Activated CD4-positive, alpha-beta T cell treated with anti-CD3 and anti-CD28 coated beads for 36 hours (primary cell): Measurements from ENCODE around the gene CLDND2. TPM values are rescaled to one million over a fixed set of nuclear protein-coding genes. Genes with fewer than 3 reads are reported as not detected.

ENCODE experiments used
- ATAC-seq: fragments of 200-7000 bp; cut with Tn5 transposase; one replicate; pipeline ENCODE4 v1.10.0; 2021; ENCODE audit warnings: mild to moderate bottlenecking, moderate library complexity
- CTCF ChIA-PET: fragments of 350-600 bp; sonication (Branson Sonifier 250); formaldehyde crosslinking; loops from one replicate; lab custom pipeline; 2021; ENCODE audit warnings: antibody characterized with exemption; lab: Charles Lee
- POLR2A ChIA-PET: fragments of 350-600 bp; sonication (Branson Sonifier 250); formaldehyde crosslinking; loops from one replicate; lab custom pipeline; 2021; ENCODE audit warnings: antibody characterized with exemption, inconsistent platforms; lab: Charles Lee
- DNase-seq: peaks from one replicate; pipeline ENCODE4 v3.0.0-alpha.2; 2020
- H3K27ac Mint-ChIP-seq: one replicate; pipeline ENCODE4 v1.8.0; 2021; ENCODE audit warnings: mixed read lengths
- H3K27me3 Mint-ChIP-seq: one replicate; pipeline ENCODE4 v1.8.0; 2021; ENCODE audit warnings: mixed read lengths
- H3K36me3 Mint-ChIP-seq: one replicate; pipeline ENCODE4 v1.8.0; 2021; ENCODE audit warnings: low read depth, mixed read lengths
- H3K4me1 Mint-ChIP-seq: one replicate; pipeline ENCODE4 v1.8.0; 2021; ENCODE audit warnings: mixed read lengths
- H3K4me3 Mint-ChIP-seq: one replicate; pipeline ENCODE4 v1.8.0; 2021; ENCODE audit warnings: mild to moderate bottlenecking, moderate library complexity, mixed read lengths
- H3K9me3 Mint-ChIP-seq: one replicate; pipeline ENCODE4 v1.8.0; 2021; ENCODE audit warnings: low read depth, mixed read lengths
- intact Hi-C, 2 experiments: fragments of 100-400 bp; cut with DNase I in 1 of 2; cut with micrococcal nuclease in 1 of 2; formaldehyde crosslinking; loops; one replicate each; pipeline versions ENCODE4 v1.14.2 to v1.15.1; 2022 to 2024; cut with DNase I, micrococcal nuclease
- total RNA-seq, 2 experiments: library from RNA; stranded (reverse); gene quantifications; one replicate each; pipeline ENCODE4 v1.2.3, GENCODE V29; 2021

The CLDND2 gene
- total RNA-seq, 2 experiments from 2014 or later = 3.2 to 4.9 TPM

- Mint-ChIP-seq H3K4me1 (peaks cover 11% of the 10 kb centered on the region), H3K36me3 (peaks cover 7% of the 10 kb centered on the region), H3K4me3 (peak overlapping the region; percentile 14), H3K27ac (no peak overlapping the region), H3K27me3 (no peaks in the 10 kb centered on the region), H3K9me3 (no peaks in the 10 kb centered on the region)
- no peak for DNase-seq
- ATAC-seq = no peak
- intact Hi-C loops = no loop called here
- ChIA-PET CTCF (interaction anchor here (0.7 to 2.7 kb wide), 7 partner anchors 18 to 311 kb away, joined by 3 to 26 read pairs (median 3); partner anchors contain the start of gene ETFB), POLR2A (interaction anchor here (1.8 to 2.7 kb wide), 2 partner anchors 24 to 54 kb away, joined by 7 to 11 read pairs; no protein-coding TSS in a partner anchor)
Observed at GRCh38 chr19:51341066-51341465, 27.7 kb downstream of the CLDND2 start.

DNA sequence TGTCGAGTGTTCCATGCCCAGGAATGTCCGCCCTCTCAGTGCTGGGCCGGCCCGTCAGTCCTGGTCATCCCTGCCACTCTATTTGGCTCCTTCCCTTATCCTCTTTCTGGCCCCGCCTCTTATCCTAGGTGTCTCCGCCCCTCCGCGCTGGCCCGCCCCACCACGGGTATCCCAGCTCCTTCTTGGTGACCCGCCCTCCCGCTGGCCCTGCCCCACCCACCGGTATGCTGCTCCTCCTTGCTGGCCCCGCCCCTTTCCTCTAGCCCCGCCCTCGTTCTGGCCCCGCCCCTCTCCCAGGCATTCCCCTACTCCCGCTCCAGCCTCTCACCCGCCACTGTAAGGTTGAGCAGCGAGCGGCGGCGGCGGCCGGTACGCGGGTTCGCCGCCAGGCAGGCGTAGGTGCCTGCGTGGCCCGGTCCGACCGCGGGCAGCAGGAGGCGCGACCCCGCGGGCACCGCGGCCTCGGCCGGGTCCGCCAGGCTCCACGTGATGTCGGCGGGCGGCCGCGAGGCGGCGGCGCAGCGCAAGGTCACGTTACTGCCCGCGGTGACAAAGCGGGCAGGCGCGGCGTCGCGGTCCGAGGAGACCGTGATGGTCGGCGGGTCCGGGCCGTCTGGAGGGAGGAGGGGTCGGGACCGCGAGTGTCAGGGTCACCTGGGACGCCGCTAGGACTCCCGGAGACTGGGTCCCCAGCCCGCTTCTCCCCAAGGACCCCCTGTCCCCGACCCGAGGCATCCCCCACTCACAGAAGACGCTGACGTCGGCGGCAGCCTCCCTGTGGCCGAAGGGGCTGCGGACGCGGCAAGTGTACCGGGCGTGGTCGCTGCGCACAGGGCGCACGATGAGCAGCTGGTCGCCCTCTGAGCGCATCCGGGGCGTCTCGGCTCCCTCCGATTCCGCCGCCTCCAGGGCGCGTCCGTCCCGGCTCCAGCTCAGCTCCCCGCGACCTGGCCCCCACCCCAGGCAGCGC is 28.8 kb downstream of the CLDND2 start:
- Mint-ChIP-seq H3K27me3 (no peaks in the 10 kb centered on the region), H3K36me3 (peaks cover 3% of the 10 kb centered on the region), H3K9me3 (no peaks in the 10 kb centered on the region), H3K27ac (peak overlapping the region; percentile 91), H3K4me3 (peak overlapping the region; percentile 76), H3K4me1 (peaks cover 11% of the 10 kb centered on the region)
- ATAC-seq = peak; percentile 88
- intact Hi-C loops = loop anchor here (1.0 to 10.0 kb wide), 17 partner anchors 13 to 536 kb away; partner anchors contain the start of genes CTU1 (in 1 of the 2) and ZNF175 (in 1 of the 2)
- POLR2A ChIA-PET = interaction anchor here (0.5 to 2.7 kb wide), 6 partner anchors 25 to 535 kb away, joined by 3 to 11 read pairs (median 4); no protein-coding TSS in a partner anchor
- peak; percentile 99 for DNase-seq
- CTCF ChIA-PET = interaction anchor here (0.6 to 3.2 kb wide), 21 partner anchors 9 to 321 kb away, joined by 3 to 26 read pairs (median 4); partner anchors contain the start of genes ETFB, NKG7 and SIGLEC10

DNA sequence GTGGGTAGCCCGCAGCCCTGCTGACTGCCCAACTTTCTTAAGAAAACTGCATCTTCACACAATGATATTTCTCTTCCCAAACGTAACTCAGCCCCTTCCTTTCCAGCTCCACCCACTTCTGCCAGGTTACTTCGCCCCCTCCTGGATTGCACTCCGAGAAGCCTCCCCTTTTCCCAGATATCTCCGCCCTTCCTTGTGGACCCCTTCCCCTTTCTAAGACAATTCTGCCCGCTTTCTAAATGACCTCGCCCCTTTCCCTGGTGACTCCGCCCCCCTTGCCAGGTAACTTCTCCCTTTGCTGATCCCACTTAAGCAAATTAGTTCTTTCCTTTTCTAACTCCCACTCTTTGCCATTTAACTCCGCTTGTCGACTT is 29.5 kb downstream of the CLDND2 start:
- Mint-ChIP-seq H3K4me3 (peak overlapping the region; percentile 76), H3K27me3 (no peaks in the 10 kb centered on the region), H3K9me3 (no peaks in the 10 kb centered on the region), H3K4me1 (peaks cover 11% of the 10 kb centered on the region), H3K27ac (peak overlapping the region; percentile 91), H3K36me3 (no peaks in the 10 kb centered on the region)
- no peak for DNase-seq
- ChIA-PET CTCF (interaction anchor here (0.6 to 3.2 kb wide), 19 partner anchors 10 to 322 kb away, joined by 3 to 26 read pairs (median 4); partner anchors contain the start of gene NKG7), POLR2A (interaction anchor here (1.0 to 2.7 kb wide), 4 partner anchors 25 to 534 kb away, joined by 3 to 11 read pairs (median 6); no protein-coding TSS in a partner anchor)
- ATAC-seq = peak; percentile 6
- intact Hi-C loops = loop anchor here (1.0 to 10.0 kb wide), 17 partner anchors 12 to 535 kb away; partner anchors contain the start of genes CTU1 (in 1 of the 2) and ZNF175 (in 1 of the 2)

DNA sequence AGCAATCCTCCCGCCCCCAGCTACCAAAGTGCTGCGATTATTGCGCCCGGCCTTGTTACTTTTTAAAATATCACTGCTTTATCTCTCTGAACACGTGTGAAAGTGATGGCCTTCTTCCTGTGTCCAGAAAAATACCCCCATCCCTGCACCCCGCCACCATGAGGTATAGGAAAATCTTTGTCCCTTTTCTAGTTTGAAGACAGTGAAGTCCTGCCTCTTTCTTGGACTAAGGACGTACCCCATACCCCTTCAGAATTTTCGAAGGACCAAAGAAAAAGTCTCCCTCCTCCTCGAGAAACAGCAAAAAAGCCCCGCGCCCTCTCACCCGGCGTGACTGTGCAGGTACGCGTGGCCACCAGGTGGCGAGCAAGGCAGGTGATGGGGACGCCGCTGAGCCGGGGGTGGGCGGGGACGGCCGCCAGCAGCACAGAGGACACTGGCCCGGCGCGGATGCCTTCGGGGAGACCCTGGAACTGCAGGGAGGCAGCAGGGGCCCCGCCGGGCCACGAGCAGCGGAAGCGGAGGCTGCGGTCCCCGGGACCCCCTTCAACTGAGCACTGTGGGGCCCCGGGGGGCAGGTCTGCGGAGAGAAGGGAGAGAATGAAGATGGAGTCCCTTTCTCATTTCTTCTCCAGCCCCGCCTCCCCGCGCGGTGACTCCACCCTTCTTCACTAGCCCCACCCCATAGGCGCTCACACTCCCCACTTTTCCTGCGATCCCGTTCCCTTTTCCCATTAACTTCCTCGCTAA is 30.1 kb downstream of the CLDND2 start:
- peak; percentile 96 for DNase-seq
- ATAC-seq = peak; percentile 73
- Mint-ChIP-seq H3K4me3 (peak overlapping the region; percentile 76), H3K9me3 (no peaks in the 10 kb centered on the region), H3K36me3 (no peaks in the 10 kb centered on the region), H3K27me3 (no peaks in the 10 kb centered on the region), H3K4me1 (peaks cover 11% of the 10 kb centered on the region), H3K27ac (peak overlapping the region; percentile 91)
- ChIA-PET CTCF (interaction anchor here (0.6 to 3.2 kb wide), 21 partner anchors 11 to 323 kb away, joined by 3 to 26 read pairs (median 4); partner anchors contain the start of genes C19orf84 and NKG7), POLR2A (interaction anchor here (0.9 to 1.0 kb wide), 2 partner anchors 29 to 102 kb away, joined by 3 to 4 read pairs; no protein-coding TSS in a partner anchor)
- intact Hi-C loops = loop anchor here (1.0 to 10.0 kb wide), 17 partner anchors 11 to 534 kb away; partner anchors contain the start of genes CTU1 (in 1 of the 2) and ZNF175 (in 1 of the 2)

GRCh38 chr19:51337861-51338562 is 30.8 kb downstream of the CLDND2 start:
- POLR2A ChIA-PET = interaction anchor here (0.9 kb wide), 1 partner anchor 102 kb away, joined by 3 read pairs; no protein-coding TSS in a partner anchor
- Mint-ChIP-seq H3K4me1 (peaks cover 11% of the 10 kb centered on the region), H3K27me3 (no peaks in the 10 kb centered on the region), H3K36me3 (no peaks in the 10 kb centered on the region), H3K9me3 (no peaks in the 10 kb centered on the region), H3K4me3 (peak overlapping the region; percentile 76), H3K27ac (peak overlapping the region; percentile 91)
- DNase-seq = no peak
- ATAC-seq = no peak
- intact Hi-C loops = loop anchor here (2.0 to 10.0 kb wide), 4 partner anchors 177 to 439 kb away; partner anchors contain the start of gene ZNF175 (in 1 of the 2)
- CTCF ChIA-PET = interaction anchor here (0.6 to 3.2 kb wide), 7 partner anchors 18 to 320 kb away, joined by 3 to 16 read pairs (median 4); partner anchors contain the start of gene C19orf84

- Mint-ChIP-seq H3K27me3 (no peaks in the 10 kb centered on the region), H3K27ac (no peak overlapping the region), H3K36me3 (no peaks in the 10 kb centered on the region), H3K9me3 (no peaks in the 10 kb centered on the region), H3K4me1 (peaks cover 11% of the 10 kb centered on the region), H3K4me3 (no peak overlapping the region)
- ChIA-PET CTCF (interaction anchor here (0.8 to 3.2 kb wide), 4 partner anchors 19 to 320 kb away, joined by 3 to 16 read pairs (median 5); no protein-coding TSS in a partner anchor), POLR2A (no interaction called here)
- intact Hi-C loops = loop anchor here (5.0 to 10.0 kb wide), 2 partner anchors 178 to 440 kb away; no protein-coding TSS in a partner anchor
- ATAC-seq = no peak
- no peak for DNase-seq
Observed at GRCh38 chr19:51337141-51337860, 31.5 kb downstream of the CLDND2 start.

GRCh38 chr19:51333836-51334460 is 34.9 kb downstream of the CLDND2 start:
- H3K36me3 Mint-ChIP-seq = peaks cover 7% of the 10 kb centered on the region
- H3K4me1 Mint-ChIP-seq = peaks cover 5% of the 10 kb centered on the region
- H3K4me3 Mint-ChIP-seq = no peak overlapping the region
- H3K9me3 Mint-ChIP-seq = peaks cover 2% of the 10 kb centered on the region
- peaks cover 14% of the 10 kb centered on the region for H3K27me3 Mint-ChIP-seq
- ChIA-PET CTCF (interaction anchor here (1.4 kb wide), 1 partner anchor 15 kb away, joined by 4 read pairs; no protein-coding TSS in a partner anchor), POLR2A (interaction anchor here (0.6 kb wide), 1 partner anchor 34 kb away, joined by 3 read pairs; no protein-coding TSS in a partner anchor)
- DNase-seq = no peak
- intact Hi-C loops = loop anchor here in 1 of 2 experiments (10.0 kb wide), 1 partner anchor 181 kb away; no protein-coding TSS in a partner anchor
- ATAC-seq = no peak
- no peak overlapping the region for H3K27ac Mint-ChIP-seq

DNA sequence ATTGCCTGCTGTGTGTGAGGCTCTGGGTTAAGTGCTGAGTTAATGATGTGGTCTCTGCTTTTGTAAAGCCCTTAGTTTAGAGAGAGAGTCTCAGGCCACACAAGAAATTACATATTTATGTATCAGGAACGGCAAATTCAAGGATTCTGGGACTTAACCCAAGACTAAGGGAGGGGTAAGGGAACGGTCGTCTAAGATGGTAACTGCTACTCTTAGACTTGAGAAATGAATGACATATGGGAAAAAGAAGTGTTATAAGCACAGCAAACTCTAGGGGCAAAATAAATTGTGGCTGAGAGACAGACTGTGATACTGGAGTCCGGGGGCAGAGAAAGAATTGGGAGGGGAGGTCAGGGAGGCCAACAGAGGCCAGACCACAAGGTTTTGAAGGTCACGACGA is 37.1 kb downstream of the CLDND2 start:
- H3K27ac Mint-ChIP-seq = no peak overlapping the region
- intact Hi-C loops = loop anchor here in 1 of 2 experiments (10.0 kb wide), 1 partner anchor 183 kb away; no protein-coding TSS in a partner anchor
- H3K36me3 Mint-ChIP-seq = peaks cover 7% of the 10 kb centered on the region
- ATAC-seq = no peak
- no peak for DNase-seq
- H3K27me3 Mint-ChIP-seq = peaks cover 25% of the 10 kb centered on the region
- POLR2A ChIA-PET = no interaction called here
- CTCF ChIA-PET = no interaction called here
- H3K4me1 Mint-ChIP-seq = peaks cover 5% of the 10 kb centered on the region
- H3K4me3 Mint-ChIP-seq = no peak overlapping the region
- H3K9me3 Mint-ChIP-seq = peaks cover 2% of the 10 kb centered on the region

DNA sequence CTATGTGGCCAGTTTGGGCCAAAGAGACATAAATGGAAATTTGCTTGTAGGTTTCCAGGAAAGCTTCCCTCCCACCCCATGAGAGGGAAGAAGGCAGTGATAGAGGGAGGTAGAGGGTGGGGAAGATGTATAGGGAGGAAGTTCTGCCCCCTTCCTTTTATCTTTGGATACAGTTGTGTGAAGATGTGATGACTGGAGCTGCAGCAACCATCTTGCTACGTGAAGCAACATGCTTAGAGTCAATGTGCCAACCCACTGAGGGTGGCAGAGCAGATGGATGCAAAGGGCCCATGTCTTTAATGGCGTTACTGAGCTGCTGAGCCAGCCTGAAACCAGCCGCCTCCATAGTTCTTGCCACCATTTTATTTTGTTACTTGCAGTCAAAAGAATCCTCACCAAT is 37.6 kb downstream of the CLDND2 start:
- peaks cover 30% of the 10 kb centered on the region for H3K27me3 Mint-ChIP-seq
- ATAC-seq (no peak), DNase-seq (no peak)
- intact Hi-C loops = loop anchor here in 1 of 2 experiments (10.0 kb wide), 1 partner anchor 184 kb away; no protein-coding TSS in a partner anchor
- H3K36me3 Mint-ChIP-seq = peaks cover 7% of the 10 kb centered on the region
- no peak overlapping the region for H3K27ac Mint-ChIP-seq
- H3K9me3 Mint-ChIP-seq = peaks cover 2% of the 10 kb centered on the region
- CTCF ChIA-PET = no interaction called here
- peaks cover 5% of the 10 kb centered on the region for H3K4me1 Mint-ChIP-seq
- POLR2A ChIA-PET = interaction anchor here (0.6 kb wide), 1 partner anchor 90 kb away, joined by 3 read pairs; no protein-coding TSS in a partner anchor
- no peak overlapping the region for H3K4me3 Mint-ChIP-seq
